CD4-positive, alpha-beta T cell treated with Interleukin-1 beta for 1 hour (primary cell): Measurements from ENCODE around the gene NEDD4L.
"Not testable (repeated sequence)": the region's sequence is repeated elsewhere in the genome, so short reads cannot be mapped to it uniquely, and the experiment has no call there.

Source experiments
- DNase-seq, 2 donors: peaks; one replicate each; pipeline ENCODE4 v3.0.0-alpha.2; 2020 to 2022

The NEDD4L gene

DNA sequence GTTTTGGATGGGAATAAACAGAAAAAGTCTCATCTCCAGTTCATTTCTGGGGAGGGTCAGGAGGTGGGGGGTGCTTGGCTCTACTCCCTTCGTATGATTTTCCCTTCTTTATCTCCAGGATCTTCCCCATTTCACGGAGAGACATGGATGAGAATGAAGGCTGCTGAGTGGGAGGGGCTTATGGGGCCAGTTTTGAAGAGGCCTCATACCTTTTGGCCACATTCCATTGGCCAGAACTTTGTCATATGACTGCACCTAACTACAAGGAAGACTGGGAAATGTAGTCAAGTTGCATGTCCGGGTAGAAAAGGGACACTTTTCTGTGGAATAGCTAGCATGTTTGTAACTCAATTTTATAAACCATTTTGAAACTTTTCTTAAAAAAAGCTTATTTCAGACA, 117.6 kb downstream of the NEDD4L start:
- DNase-seq: no peak

DNA sequence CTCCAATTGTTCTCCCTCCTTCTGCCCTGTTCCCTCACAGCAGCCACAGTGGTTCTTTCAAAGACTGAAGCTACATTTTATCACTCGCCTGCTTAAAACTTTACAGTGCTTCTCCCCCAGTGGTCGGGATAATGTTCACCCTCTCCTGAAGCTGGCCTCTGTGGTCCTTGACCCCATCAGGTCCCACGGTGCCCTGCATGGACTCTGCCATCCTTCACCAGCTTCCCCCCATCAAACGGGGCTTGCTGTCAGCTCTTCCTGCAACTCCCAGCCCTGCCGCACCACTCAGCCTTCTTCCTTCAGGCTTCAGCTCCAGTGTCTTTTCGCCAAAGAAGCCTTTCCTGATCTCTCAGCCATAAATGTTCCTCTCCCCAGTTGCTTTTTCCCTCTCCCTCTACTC, 118.1 kb downstream of the NEDD4L start:
- no peak for DNase-seq

DNA sequence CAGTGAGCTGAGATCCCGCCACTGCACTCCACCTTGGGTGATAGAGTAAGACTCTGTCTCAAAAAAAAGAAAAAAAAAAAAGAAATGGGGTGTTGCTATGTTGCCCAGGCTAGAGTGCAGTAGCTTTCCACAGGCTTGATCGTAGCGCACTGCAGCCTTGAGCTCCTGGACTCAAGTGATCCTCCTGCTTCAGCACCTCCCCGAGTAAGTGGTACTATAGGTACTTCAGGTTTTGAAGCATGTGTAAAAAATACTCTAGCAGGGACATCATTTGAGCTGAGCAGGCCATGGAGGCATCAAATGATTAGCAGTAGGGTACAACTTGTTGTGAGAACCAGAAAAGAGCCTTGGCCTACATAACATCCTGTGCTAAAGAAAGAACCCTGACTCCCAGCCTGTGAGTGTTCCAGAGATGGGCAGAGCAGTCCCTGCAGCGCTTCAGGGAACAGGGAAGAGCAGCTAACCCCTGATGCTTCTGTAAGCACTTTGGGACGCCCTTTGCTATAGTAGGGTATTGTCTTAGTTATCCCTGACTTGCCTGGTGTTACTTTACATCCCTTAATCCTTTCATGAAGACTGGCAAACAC, 119.1 kb downstream of the NEDD4L start:
- DNase-seq: no peak

DNA sequence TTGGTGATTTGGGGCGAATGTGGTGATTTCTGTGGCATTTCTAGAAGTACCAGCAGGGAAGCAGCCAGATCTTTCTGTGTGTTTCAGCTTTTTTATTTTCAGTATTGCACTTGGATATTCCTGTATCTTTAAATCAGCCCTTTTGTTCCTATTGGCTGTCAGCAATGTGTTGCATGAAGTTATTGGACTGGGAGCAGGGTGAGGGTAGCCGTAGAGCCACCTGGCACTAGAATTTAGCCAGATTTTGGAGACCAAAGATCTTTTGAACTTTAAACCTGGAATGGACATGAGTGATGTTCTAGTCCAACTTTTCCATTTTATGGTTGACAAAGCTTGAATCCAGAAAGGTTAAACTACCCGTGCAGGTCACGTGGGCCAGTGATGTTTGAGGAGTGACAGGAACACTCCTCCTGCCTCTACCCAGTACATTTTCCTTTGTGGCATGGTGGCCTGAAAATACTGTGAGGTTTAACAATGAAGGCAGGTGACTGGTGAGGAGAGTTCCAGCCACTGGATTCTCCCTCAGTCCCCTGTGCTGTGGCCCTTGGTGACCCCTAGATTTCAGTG, 122.3 kb downstream of the NEDD4L start:
- DNase-seq: no peak

DNA sequence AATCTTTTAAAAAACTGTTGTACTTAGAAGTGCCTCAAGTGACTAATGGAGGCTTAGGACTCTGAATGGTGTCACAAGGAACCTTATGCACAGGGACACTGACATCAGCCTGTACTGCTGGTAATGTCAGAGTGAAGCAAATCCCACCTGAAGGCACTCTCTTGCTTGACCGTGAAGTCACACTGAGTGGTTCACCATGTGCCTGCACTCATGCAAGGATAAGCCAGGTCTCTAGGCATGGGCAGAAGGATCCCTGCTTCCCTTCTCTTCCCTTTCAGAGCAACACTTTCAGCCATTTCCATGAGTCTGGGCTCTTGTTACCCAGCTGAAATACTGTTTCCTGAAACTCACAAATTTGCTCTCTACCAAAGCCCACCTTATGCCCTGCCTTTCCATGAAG, 123.0 kb downstream of the NEDD4L start:
- DNase-seq: no peak

DNA sequence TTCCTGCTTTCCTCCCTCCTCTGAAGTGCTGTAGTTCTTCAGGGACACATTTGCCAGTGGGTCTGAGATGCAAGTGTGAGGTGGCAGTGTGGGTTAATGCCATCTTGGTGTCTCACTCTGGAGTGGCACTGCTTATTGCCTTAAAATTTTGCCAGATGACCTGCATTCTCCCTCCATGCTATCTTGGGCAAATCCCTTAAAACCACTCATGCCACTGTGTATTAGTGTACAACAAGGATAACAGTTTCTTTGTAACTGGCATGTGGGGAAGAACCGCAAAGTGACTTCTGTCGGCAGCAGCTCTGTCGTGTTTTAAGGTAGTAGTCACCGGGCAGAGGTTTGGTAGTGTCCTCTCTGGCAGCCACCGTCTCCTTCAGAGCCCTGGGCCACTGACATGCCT, 124.2 kb downstream of the NEDD4L start:
- no peak for DNase-seq

DNA sequence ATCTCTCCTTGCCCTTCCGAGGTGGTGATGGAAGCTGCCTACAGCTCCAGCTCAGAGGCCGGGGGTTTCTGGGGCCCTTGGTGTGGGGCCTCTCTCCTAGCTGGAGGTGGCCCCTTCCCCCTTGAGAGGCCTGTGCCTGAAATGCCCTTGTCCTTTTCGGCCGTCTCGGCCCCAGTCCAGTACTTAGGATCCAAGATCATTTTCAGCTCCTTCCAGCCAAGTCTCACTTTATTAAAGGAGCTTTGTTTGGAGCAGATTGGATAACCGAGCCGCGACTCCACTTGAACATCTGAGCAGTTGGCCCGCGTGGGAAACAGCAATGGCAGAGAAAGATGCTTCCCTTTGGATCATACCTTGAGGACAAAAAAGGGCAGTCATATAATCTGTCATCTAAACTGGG, 125.0 kb downstream of the NEDD4L start:
- no peak for DNase-seq

DNA sequence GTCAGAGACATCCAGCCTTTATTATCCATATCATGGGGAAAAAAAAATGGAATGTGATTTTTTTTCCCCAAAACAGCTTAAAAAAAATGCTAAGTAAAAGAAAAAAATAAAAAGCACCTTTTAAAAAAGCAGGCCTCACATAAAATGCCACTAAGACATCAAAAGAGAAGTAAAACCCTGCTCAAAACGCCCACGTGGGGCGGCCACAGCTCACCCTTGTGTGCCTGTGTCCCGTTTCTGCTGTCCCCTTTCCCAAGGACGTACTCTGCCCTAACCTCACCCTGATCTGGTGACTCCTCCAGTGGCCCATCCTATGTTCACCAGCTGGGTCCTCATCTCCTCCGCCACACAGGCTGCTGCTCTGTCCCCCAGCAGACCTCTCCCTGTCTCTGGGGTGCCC, 125.4 kb downstream of the NEDD4L start:
- DNase-seq: no peak

DNA sequence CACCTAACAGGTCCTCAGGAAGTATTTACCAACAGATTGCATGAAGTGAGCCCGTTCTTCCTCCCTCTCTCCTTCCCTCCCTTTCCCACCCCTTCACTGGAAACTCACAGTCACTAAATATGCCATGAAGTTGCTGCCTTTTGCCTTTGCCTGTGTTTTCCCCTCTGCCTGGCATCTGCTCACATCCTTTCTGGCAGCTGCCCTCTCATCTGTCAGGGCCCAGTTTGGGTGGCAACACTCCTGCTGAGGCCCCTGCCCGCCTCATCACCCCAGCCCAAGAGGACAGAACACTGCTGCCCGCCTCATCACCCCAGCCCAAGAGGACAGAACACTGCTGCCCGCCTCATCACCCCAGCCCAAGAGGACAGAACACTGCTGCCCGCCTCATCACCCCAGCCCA, 126.0 kb downstream of the NEDD4L start:
- DNase-seq: not testable (repeated sequence)

DNA sequence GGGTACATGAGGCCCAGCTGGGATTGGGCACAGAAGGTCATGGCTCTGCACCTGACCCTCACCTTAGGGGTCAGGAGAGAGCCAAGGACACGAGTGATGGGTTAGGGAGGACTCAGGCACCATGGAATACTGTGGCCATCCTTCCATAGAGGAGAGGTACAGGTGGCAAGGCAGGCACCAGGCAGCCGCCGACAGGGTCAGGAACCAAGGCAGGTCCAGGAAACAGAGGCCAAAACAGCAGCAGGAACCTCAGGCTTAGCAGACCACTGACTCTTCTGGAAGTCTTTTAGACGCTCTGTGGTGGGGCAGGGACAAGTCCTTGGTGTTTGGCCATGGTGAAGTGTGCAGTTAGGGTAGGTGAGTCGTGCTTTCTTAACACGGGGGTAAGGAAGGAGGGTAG, 128.0 kb downstream of the NEDD4L start:
- no peak for DNase-seq

DNA sequence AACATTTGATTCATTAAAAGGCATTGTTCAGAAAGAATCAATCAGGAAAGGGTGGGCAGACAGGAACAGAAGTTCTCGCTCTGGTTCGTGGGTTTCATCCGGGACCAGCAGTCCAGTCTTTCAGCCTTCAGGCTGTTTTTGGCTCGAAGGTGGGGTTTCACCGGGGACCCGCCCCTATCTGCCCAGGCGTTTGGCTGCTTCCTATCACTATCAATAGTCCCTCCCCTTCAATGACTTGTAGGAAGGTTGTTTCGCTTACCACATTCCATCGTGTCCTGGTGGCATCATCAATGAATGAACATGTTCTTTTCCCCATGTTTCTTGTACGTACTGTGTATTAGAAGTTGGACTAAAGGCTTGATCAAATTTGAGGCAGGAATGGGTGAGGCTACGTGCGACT, 130.3 kb downstream of the NEDD4L start:
- DNase-seq: no peak

DNA sequence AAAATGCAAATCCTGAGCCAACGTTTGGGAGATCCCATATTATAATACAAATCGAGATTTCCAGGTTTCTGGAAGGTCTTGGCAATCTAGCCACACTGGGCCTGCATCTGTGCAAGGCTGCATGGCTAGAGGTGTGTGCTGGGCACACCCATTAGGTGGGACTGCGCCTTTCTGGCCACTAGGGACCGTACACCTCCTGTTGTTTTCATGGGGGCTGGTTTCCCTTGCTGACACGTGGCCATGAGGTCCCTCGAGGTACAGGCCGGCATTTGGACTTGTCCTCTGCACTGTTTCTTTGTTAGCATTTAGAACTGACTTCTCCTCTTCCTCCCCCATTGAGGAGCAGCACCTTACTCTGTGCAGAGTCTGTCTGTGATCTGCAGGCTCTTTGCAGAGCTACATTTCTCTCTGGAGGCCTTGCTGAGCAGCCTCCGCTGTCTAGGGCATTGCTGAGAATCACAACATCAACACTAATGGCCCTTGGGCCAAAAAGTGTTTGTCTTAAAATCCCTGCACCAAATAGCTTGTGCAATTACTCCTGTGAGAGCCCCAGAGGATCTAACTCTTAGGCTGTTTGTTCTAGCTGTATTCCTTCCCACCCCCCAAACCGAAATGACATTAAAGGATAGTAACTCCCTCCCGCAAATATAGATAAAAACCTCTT, 131.2 kb downstream of the NEDD4L start:
- DNase-seq: no peak

DNA sequence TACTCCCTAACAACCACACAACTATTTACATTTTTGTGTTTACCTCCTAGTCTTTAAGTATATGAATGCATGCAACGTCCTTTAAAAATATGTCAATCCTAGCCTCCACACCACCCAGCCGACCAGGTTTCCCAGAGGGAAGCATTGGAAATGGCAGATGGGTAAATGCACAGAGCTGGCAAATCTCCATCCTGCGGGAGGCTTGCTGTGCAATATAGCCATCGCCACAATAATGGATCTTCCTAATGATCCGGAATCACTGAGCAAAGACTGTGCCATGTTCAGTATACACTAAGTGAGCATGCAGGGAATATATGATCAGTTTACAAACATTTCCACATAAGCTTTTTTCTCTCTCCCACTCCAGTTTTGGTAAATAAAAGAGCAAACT, 131.8 kb downstream of the NEDD4L start:
- no peak for DNase-seq

DNA sequence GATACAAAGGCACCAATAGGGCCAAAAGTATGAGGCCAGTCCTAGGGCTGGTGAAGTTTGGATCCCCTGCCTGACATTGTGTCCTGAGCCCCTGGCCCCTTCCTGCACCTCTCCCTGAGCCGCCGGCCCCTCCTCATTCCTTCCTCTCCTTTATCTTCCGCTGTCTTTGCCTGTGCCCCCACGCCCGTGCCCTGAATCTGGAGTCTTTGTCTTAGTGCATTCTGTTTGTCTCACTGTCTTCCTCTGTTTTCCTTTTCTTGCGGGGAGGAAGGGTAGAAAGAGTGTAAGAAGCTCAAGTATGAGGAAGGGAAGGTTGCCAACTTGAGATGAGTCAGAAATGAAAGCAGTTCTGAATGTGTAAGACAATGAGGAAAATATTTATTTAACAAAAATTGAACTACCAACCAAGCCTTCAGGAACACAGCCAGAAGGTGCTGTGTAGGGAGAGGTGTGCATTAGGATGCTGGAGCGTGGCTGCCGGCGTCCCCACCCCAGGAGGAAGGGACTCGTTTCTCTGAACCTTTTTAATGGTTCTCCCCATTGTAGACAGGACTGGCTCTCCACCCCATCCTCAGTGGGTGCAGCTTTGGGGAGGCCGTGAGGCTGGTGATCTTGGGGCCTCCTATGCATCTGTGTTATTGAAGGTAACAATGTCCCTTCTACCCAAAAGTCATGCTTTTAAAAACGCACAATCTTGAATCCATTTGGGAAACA, 133.1 kb downstream of the NEDD4L start:
- no peak for DNase-seq

DNA sequence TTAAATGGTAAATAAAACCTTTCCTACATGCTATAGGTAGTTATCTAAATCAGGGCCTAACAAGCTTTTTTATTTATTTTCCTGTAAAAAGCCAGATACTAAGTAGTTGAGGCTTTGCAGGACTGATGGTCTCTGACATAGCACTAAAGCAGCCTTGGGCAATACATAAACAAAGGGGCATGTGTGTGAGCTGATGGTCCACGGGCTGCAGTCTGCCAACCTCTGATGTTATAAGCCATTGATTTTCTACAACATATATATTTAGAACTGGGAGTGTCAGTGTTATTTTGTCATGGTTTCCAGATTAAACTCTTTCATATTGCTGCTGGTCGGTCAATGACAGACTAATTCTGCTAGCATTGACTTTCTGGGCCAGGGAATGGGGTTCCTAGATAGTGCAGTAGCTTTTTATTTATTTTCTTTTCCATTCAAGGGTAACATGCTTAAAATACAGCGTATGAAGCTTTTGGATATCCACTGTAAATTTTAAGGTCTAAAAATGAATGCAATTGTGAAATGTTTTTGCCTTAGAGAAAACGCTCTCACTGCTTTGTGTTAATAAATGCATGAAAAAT, 134.0 kb downstream of the NEDD4L start:
- DNase-seq: no peak

DNA sequence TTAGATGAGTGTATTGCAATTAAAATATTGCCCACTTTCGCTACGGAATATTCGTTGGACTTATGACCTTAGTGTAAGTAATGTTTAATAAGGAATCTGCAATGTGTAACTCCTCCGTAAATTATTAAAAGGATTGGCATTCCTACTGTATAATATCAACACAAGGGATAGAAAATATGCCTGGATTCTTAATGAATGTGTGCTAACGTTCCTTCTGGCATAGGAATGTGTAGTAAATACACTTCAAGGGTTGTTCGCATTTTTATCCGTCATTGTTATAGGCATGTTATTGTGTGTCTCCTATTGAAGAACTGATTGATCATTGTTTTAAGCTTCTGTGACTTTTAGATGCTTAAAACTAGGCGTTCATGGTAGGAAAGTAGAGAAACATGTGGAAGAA, 134.5 kb downstream of the NEDD4L start:
- DNase-seq: no peak

DNA sequence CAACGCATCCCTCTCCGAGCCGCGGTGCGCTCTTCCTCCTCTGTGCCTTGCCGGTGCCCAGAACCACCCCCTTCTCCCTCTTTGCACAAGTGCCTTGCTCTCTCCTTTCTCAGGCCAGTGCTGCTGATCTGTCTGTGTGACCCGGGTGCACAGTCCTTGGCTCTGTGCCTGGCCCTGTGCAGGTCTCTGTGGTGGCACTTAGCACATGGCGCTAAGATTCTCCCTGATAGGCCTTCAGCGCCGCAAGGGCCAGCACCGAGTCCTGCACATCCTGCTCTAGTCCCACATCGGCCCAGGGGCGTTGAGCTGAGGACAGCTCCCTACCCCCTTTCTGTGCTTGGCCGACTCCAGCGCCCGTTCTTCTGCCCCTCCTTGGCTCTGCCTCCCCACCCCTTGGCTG, 136.1 kb downstream of the NEDD4L start:
- no peak for DNase-seq

DNA sequence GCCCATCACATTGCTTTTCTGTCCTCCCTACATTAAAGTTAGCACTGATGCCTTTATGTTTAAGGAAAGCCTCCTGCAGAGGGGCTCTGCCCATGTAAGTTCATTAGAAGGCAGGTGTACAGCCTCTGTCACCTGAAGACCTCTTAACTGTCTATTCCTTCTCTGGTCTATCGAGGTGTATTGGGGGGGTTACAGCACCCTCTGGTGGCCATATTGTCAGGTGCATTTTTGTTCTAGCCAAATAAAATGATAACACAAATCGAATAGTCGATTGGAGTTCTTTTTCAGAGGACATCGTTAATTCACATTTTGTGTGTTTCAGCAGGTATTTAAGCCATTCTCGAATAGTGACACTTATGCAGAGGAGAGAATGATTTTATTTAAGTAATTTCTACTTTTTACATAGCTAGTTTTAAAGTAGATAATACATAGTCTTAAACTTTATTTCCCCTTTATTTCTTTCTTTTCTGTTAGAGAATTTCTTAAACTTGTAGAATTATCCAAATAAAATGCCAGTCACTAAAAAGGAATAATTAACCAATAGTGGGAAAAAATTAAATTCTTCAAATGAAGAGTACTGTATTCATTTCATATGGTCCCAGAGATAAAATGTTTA, 136.8 kb downstream of the NEDD4L start:
- peak; percentile 44 to 58 for DNase-seq

DNA sequence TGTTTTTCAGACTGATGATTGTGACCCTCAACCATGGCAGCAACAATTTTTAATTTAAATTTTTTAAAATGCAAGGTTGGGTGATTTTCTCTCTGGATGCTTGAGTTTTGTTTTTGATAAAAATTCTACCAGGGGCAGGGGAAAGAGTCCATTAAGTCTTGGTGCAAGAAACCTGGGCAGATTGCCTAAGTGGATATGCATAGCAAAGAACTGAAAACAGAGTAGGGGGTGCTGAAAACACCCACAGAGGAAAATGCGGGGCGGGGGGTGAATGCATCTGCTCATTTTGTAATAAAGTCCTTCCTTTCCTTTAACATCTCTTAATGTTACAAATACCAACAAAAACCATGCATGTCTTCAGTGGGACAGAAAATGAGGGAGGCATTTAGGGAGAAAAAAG, 138.0 kb downstream of the NEDD4L start:
- DNase-seq: no peak

DNA sequence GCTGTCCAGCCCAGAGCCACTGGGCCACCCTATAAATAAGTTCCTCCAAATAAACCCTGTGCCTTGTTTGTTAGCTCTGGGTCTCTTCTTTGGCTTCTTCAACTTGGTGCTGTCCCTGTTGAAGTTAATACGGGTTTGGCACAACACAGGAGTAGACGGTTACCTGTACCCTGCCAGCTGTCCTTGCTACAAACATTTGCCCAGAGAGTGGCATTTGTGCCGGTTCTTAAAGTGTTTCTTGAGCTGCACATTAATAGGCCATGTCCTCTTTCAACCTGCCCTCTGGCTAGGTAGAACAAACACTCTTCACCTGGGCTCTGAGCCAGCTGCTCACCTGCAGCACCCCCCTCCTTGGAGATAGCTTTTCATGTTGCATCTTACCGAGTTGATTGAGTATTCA, 139.2 kb downstream of the NEDD4L start:
- DNase-seq: no peak

DNA sequence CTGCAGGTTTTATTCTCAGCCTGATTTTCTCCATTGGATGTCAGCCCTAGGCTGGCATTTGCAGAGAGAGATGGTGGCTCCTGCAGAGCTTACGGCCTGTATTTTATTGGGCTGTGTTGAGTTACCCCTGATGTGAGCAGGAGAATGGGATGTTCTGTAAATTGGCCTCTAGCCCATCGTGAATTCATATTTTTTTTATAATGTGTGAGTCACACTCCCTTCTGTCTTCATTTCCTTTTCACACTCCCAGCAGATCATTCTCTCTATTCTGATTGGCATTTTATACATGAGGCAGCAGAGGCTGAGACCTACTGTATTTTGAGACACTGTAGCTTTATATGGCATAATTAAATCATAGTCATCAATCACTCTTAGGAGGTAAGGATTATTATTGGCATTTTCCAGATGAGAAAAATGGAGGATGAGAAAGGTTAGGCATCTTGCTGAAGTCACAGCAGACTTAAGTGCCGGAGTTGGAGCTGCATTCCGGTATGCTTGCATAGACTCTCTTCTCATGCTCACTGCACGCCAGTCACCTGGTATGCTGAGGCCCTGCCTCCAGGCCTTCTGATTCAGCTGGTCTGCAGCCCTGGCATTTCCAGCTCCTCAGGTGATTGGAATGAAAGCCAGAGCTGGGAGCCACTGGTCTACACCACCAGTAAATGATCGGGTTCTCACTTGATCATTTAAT, 142.4 kb downstream of the NEDD4L start:
- DNase-seq: no peak

DNA sequence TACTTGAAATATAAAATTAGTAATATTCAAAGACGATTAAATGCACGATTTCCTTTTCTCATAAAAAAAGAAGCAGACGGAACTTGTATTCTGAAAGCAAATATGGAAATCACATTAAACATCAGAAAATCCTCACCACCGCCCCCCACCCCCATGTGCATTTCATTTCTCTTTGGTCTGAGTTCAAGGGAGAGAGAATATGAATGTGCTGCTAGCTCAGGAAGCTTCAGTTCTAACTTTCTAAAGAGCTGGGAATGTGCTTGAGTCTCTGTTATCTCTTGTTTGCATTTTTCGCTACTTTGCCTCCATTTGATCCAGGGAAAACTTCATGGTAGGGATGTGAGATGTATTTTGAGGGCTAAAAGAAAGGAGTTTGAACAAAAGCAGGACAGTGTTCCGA, 143.6 kb downstream of the NEDD4L start:
- no peak for DNase-seq

DNA sequence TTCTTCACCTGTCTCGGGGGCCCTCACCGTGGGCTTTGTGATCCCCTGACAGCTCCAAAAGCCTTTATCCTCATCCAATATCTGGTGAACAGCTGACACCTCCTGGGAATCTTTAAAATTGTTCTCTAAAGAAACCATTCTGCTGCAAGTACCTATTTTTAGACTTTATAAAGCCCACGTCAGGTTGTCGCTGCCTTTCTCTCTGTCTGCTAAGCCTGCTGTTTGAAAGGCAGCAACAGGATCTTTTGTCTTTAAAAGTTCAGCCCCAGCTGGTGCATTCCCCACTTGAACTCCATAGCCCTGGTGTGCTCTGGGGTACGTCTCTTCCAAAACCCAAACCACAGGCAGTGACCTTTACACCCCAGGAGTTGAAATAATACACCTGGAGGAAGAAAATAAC, 145.0 kb downstream of the NEDD4L start:
- no peak for DNase-seq
